ENCODE results near the gene FHAD1.

DNA sequence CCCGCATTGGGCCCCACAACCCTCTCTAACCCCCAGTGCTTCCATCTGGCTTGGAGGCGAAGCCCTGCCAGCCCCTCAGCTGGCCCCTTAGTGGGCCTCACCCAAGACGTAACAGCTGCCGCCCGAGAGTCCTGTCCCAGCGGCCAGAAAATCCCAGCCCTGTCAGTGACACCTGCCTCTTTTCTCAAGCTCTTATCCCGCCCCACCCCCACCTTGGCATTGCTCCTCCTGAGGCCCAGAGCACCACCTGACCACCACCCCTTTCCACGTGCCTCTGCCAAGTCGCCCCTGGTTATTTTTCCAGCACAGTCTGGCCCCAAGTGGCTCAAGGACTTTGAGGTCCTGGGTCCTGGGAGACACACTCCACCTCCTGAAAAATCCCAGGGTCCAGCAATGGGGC lies 185.3 kb downstream of the FHAD1 start:
- TF ChIP-seq PAWR (CRISPR knock-in tag; IDR thresholded peaks at IDR 0.05; ENCODE audit: borderline replicate concordance), result no peak
- TF ChIP-seq ZNF484 (CRISPR knock-in tag; IDR thresholded peaks at IDR 0.05; ENCODE audit: borderline replicate concordance, low read depth), result no peak
- TF ChIP-seq SOX5 (CRISPR knock-in tag; IDR thresholded peaks at IDR 0.05; ENCODE audit: borderline replicate concordance), result no peak
- TF ChIP-seq, protein P1, sequence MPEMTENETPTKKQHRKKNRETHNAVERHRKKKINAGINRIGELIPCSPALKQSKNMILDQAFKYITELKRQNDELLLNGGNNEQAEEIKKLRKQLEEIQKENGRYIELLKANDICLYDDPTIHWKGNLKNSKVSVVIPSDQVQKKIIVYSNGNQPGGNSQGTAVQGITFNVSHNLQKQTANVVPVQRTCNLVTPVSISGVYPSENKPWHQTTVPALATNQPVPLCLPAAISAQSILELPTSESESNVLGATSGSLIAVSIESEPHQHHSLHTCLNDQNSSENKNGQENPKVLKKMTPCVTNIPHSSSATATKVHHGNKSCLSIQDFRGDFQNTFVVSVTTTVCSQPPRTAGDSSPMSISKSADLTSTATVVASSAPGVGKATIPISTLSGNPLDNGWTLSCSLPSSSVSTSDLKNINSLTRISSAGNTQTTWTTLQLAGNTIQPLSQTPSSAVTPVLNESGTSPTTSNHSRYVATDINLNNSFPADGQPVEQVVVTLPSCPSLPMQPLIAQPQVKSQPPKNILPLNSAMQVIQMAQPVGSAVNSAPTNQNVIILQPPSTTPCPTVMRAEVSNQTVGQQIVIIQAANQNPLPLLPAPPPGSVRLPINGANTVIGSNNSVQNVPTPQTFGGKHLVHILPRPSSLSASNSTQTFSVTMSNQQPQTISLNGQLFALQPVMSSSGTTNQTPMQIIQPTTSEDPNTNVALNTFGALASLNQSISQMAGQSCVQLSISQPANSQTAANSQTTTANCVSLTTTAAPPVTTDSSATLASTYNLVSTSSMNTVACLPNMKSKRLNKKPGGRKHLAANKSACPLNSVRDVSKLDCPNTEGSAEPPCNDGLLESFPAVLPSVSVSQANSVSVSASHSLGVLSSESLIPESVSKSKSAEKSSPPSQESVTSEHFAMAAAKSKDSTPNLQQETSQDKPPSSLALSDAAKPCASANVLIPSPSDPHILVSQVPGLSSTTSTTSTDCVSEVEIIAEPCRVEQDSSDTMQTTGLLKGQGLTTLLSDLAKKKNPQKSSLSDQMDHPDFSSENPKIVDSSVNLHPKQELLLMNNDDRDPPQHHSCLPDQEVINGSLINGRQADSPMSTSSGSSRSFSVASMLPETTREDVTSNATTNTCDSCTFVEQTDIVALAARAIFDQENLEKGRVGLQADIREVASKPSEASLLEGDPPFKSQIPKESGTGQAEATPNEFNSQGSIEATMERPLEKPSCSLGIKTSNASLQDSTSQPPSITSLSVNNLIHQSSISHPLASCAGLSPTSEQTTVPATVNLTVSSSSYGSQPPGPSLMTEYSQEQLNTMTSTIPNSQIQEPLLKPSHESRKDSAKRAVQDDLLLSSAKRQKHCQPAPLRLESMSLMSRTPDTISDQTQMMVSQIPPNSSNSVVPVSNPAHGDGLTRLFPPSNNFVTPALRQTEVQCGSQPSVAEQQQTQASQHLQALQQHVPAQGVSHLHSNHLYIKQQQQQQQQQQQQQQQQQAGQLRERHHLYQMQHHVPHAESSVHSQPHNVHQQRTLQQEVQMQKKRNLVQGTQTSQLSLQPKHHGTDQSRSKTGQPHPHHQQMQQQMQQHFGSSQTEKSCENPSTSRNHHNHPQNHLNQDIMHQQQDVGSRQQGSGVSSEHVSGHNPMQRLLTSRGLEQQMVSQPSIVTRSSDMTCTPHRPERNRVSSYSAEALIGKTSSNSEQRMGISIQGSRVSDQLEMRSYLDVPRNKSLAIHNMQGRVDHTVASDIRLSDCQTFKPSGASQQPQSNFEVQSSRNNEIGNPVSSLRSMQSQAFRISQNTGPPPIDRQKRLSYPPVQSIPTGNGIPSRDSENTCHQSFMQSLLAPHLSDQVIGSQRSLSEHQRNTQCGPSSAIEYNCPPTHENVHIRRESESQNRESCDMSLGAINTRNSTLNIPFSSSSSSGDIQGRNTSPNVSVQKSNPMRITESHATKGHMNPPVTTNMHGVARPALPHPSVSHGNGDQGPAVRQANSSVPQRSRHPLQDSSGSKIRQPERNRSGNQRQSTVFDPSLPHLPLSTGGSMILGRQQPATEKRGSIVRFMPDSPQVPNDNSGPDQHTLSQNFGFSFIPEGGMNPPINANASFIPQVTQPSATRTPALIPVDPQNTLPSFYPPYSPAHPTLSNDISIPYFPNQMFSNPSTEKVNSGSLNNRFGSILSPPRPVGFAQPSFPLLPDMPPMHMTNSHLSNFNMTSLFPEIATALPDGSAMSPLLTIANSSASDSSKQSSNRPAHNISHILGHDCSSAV (CRISPR knock-in tag; IDR thresholded peaks at IDR 0.05; ENCODE audit: borderline replicate concordance), result no peak
- TF ChIP-seq, protein P2, sequence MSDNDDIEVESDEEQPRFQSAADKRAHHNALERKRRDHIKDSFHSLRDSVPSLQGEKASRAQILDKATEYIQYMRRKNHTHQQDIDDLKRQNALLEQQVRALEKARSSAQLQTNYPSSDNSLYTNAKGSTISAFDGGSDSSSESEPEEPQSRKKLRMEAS (IDR thresholded peaks at IDR 0.05), result no peak
- TF ChIP-seq ZNF510 (CRISPR knock-in tag; IDR thresholded peaks at IDR 0.05; ENCODE audit: low read depth), result no peak
- no peak for TF ChIP-seq THAP8 (CRISPR knock-in tag; IDR thresholded peaks at IDR 0.05; ENCODE audit: borderline replicate concordance)
- TF ChIP-seq NCOA2 (CRISPR knock-in tag; IDR thresholded peaks at IDR 0.05), result no peak
- TF ChIP-seq PPARG (CRISPR knock-in tag; conservative IDR thresholded peaks at IDR 0.05), result no peak
- TF ChIP-seq ZNF564 (CRISPR knock-in tag; IDR thresholded peaks at IDR 0.05), result no peak
- TF ChIP-seq ATF3 (CRISPR knock-in tag; IDR thresholded peaks at IDR 0.05), result no peak
- TF ChIP-seq, protein P3, sequence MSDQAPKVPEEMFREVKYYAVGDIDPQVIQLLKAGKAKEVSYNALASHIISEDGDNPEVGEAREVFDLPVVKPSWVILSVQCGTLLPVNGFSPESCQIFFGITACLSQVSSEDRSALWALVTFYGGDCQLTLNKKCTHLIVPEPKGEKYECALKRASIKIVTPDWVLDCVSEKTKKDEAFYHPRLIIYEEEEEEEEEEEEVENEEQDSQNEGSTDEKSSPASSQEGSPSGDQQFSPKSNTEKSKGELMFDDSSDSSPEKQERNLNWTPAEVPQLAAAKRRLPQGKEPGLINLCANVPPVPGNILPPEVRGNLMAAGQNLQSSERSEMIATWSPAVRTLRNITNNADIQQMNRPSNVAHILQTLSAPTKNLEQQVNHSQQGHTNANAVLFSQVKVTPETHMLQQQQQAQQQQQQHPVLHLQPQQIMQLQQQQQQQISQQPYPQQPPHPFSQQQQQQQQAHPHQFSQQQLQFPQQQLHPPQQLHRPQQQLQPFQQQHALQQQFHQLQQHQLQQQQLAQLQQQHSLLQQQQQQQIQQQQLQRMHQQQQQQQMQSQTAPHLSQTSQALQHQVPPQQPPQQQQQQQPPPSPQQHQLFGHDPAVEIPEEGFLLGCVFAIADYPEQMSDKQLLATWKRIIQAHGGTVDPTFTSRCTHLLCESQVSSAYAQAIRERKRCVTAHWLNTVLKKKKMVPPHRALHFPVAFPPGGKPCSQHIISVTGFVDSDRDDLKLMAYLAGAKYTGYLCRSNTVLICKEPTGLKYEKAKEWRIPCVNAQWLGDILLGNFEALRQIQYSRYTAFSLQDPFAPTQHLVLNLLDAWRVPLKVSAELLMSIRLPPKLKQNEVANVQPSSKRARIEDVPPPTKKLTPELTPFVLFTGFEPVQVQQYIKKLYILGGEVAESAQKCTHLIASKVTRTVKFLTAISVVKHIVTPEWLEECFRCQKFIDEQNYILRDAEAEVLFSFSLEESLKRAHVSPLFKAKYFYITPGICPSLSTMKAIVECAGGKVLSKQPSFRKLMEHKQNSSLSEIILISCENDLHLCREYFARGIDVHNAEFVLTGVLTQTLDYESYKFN (CRISPR knock-in tag; conservative IDR thresholded peaks at IDR 0.05), result no peak
- TF ChIP-seq, protein P4, sequence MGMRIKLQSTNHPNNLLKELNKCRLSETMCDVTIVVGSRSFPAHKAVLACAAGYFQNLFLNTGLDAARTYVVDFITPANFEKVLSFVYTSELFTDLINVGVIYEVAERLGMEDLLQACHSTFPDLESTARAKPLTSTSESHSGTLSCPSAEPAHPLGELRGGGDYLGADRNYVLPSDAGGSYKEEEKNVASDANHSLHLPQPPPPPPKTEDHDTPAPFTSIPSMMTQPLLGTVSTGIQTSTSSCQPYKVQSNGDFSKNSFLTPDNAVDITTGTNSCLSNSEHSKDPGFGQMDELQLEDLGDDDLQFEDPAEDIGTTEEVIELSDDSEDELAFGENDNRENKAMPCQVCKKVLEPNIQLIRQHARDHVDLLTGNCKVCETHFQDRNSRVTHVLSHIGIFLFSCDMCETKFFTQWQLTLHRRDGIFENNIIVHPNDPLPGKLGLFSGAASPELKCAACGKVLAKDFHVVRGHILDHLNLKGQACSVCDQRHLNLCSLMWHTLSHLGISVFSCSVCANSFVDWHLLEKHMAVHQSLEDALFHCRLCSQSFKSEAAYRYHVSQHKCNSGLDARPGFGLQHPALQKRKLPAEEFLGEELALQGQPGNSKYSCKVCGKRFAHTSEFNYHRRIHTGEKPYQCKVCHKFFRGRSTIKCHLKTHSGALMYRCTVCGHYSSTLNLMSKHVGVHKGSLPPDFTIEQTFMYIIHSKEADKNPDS (CRISPR knock-in tag; IDR thresholded peaks at IDR 0.05), result no peak

Data from HepG2 (cell line).